NCI-H748 treated with DMSO at 0.1 percent for 48 hours (cell line): Measurements from ENCODE around the gene MPV17L2.

Source experiments
- DNase-seq: peaks from one replicate; lab custom pipeline; 2025; lab: John Stamatoyannopoulos, UW

The MPV17L2 gene

GRCh38 chr19:18218600-18218999, 25.6 kb downstream of the MPV17L2 start:
- no peak for DNase-seq

- DNase-seq, result no peak
Observed at GRCh38 chr19:18219911-18220631, 27.1 kb downstream of the MPV17L2 start.

GRCh38 chr19:18220632-18221275, 27.7 kb downstream of the MPV17L2 start:
- DNase-seq, result no peak

GRCh38 chr19:18221815-18222725, 29.1 kb downstream of the MPV17L2 start:
- no peak for DNase-seq

GRCh38 chr19:18223860-18224524, 31.0 kb downstream of the MPV17L2 start:
- DNase-seq, result no peak

- DNase-seq, result peak; percentile 68
Observed at GRCh38 chr19:18224525-18225354, 31.7 kb downstream of the MPV17L2 start.

- DNase-seq, result no peak
Observed at GRCh38 chr19:18225355-18225701, 32.3 kb downstream of the MPV17L2 start.

GRCh38 chr19:18225702-18226468, 32.9 kb downstream of the MPV17L2 start, which contains the start of gene PDE4C:
PDE4C (minus strand) TSS chr19:18226438; CDS start chr19:18226415, 23 bp downstream.
- DNase-seq, result no peak

GRCh38 chr19:18226956-18227780, 34.1 kb downstream of the MPV17L2 start:
- DNase-seq, result no peak

GRCh38 chr19:18227781-18228271, 34.8 kb downstream of the MPV17L2 start:
- DNase-seq, result no peak

- DNase-seq, result no peak
Observed at GRCh38 chr19:18229474-18229873, 36.5 kb downstream of the MPV17L2 start.

- no peak for DNase-seq
Observed at GRCh38 chr19:18229915-18230314, 36.9 kb downstream of the MPV17L2 start.

GRCh38 chr19:18230941-18231734, 38.1 kb downstream of the MPV17L2 start:
- DNase-seq, result no peak

GRCh38 chr19:18231775-18232174, 38.8 kb downstream of the MPV17L2 start:
- no peak for DNase-seq

GRCh38 chr19:18232540-18233223, 39.7 kb downstream of the MPV17L2 start:
- no peak for DNase-seq

- no peak for DNase-seq
Observed at GRCh38 chr19:18233224-18233825, 40.3 kb downstream of the MPV17L2 start.

- no peak for DNase-seq
Observed at GRCh38 chr19:18234194-18234593, 41.2 kb downstream of the MPV17L2 start.
